Measurements from ENCODE around the gene RBP3.

The RBP3 gene

GRCh38 chr10:47365431-47366180 is 17.4 kb downstream of the RBP3 start:
- no peak for ATAC-seq
- no peak for TF ChIP-seq TCF4 (CRISPR knock-in tag; IDR thresholded peaks at IDR 0.05; ENCODE audit: borderline replicate concordance)
- no peak for TF ChIP-seq POU6F1 (CRISPR knock-in tag; IDR thresholded peaks at IDR 0.05; ENCODE audit: borderline replicate concordance, low read depth)

DNA sequence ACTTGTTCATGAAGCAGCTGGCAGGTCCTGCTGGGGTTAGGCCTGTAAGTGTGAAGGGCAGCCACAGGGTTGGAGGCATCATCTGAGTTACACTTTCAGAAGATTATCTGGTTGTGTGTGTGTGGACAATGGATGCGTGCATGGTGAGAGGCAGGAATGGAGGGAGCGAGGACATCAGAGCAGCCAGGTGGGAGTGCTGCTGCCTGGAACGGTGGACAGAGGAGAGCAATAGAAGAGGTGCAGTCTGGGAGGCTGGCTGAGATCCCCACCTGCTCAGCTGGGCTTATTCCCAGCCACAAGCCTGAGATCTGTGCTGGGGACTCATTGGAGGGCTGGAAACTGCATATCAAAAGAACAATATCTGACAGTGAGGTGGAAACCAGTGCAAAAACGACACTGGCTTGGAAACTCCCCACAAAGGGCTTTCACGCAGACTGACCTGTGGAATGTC is 18.0 kb downstream of the RBP3 start:
- no peak for ATAC-seq
- TF ChIP-seq, protein P1, sequence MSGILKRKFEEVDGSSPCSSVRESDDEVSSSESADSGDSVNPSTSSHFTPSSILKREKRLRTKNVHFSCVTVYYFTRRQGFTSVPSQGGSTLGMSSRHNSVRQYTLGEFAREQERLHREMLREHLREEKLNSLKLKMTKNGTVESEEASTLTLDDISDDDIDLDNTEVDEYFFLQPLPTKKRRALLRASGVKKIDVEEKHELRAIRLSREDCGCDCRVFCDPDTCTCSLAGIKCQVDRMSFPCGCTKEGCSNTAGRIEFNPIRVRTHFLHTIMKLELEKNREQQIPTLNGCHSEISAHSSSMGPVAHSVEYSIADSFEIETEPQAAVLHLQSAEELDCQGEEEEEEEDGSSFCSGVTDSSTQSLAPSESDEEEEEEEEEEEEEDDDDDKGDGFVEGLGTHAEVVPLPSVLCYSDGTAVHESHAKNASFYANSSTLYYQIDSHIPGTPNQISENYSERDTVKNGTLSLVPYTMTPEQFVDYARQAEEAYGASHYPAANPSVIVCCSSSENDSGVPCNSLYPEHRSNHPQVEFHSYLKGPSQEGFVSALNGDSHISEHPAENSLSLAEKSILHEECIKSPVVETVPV (CRISPR knock-in tag; IDR thresholded peaks at IDR 0.05), result no peak
- TF ChIP-seq, protein P2, sequence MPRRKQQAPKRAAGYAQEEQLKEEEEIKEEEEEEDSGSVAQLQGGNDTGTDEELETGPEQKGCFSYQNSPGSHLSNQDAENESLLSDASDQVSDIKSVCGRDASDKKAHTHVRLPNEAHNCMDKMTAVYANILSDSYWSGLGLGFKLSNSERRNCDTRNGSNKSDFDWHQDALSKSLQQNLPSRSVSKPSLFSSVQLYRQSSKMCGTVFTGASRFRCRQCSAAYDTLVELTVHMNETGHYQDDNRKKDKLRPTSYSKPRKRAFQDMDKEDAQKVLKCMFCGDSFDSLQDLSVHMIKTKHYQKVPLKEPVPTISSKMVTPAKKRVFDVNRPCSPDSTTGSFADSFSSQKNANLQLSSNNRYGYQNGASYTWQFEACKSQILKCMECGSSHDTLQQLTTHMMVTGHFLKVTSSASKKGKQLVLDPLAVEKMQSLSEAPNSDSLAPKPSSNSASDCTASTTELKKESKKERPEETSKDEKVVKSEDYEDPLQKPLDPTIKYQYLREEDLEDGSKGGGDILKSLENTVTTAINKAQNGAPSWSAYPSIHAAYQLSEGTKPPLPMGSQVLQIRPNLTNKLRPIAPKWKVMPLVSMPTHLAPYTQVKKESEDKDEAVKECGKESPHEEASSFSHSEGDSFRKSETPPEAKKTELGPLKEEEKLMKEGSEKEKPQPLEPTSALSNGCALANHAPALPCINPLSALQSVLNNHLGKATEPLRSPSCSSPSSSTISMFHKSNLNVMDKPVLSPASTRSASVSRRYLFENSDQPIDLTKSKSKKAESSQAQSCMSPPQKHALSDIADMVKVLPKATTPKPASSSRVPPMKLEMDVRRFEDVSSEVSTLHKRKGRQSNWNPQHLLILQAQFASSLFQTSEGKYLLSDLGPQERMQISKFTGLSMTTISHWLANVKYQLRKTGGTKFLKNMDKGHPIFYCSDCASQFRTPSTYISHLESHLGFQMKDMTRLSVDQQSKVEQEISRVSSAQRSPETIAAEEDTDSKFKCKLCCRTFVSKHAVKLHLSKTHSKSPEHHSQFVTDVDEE (CRISPR knock-in tag; IDR thresholded peaks at IDR 0.05), result no peak
- TF ChIP-seq ESRRG (CRISPR knock-in tag; IDR thresholded peaks at IDR 0.05), result no peak
- no peak for TF ChIP-seq ZNF565 (CRISPR knock-in tag; conservative IDR thresholded peaks at IDR 0.05; ENCODE audit: low read depth)
- TF ChIP-seq ISL1 (CRISPR knock-in tag; IDR thresholded peaks at IDR 0.05), result no peak
- no peak for TF ChIP-seq OSR1 (CRISPR knock-in tag; IDR thresholded peaks at IDR 0.05)
- TF ChIP-seq TCF4 (CRISPR knock-in tag; IDR thresholded peaks at IDR 0.05; ENCODE audit: borderline replicate concordance), result no peak
- TF ChIP-seq ZC3H10 (CRISPR knock-in tag; IDR thresholded peaks at IDR 0.05), result no peak
- no peak for TF ChIP-seq RARB (CRISPR knock-in tag; IDR thresholded peaks at IDR 0.05)

GRCh38 chr10:47366731-47367460 is 18.7 kb downstream of the RBP3 start:
- ATAC-seq, result no peak
- TF ChIP-seq ZC3H10 (CRISPR knock-in tag; IDR thresholded peaks at IDR 0.05) (no peak), ISL1 (CRISPR knock-in tag; IDR thresholded peaks at IDR 0.05) (no peak), ZFP3 (CRISPR knock-in tag; IDR thresholded peaks at IDR 0.05) (no peak), GLIS3 (CRISPR knock-in tag; IDR thresholded peaks at IDR 0.05) (no peak), RARB (CRISPR knock-in tag; IDR thresholded peaks at IDR 0.05) (no peak), TOX (CRISPR knock-in tag; IDR thresholded peaks at IDR 0.05; ENCODE audit: borderline replicate concordance) (no peak), TCF4 (CRISPR knock-in tag; IDR thresholded peaks at IDR 0.05; ENCODE audit: borderline replicate concordance) (no peak)
- TF ChIP-seq, protein P1 (CRISPR knock-in tag; IDR thresholded peaks at IDR 0.05), result no peak

GRCh38 chr10:47367646-47368045 is 19.5 kb downstream of the RBP3 start:
- ATAC-seq, result no peak
- no peak for TF ChIP-seq CSDC2 (CRISPR knock-in tag; IDR thresholded peaks at IDR 0.05)

DNA sequence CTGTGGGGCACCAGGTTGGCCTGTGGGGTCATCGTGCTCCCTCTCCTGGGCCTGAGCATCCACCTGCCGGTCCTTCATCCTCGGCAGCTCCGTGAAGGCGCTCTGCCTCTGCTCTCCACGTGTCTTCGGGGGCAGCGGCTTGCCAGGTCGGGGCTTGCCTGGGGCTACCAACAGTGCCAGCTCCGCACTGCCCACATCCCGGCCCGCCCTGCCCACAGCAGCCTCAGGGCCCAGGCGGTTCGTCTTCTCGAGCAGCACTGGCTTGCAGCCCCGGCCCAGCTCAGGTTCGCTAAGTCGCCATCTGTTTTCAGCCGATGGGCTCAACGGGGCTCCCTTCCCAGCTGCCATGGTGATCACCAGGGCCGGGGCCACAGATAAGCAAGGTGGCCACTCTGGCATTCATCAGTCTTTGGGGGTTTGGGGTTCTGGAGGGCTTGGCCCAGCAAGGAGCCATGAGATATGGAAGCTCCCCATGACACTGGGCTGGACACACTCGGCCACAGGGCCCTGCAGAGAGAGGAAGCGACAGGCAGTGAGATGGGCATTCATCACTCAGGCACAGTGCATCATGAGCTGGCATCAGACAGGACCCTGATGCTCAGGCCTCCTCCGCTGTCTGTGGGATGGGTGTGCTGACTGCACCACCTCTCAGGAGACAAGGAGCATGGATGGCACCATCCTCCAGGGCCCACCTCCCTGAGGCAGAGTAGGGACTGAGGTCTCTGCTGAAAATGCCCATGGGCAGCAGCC is 20.4 kb downstream of the RBP3 start:
- TF ChIP-seq RARB (CRISPR knock-in tag; IDR thresholded peaks at IDR 0.05), result no peak
- no peak for ATAC-seq

Data from SK-N-SH treated with all-trans-retinoic acid at 6 μM for 48 hours (cell line).